ENCODE data around the gene FOXN3. TPM values are rescaled to one million over a fixed set of nuclear protein-coding genes. Genes with fewer than 3 reads are reported as not detected.
A peak's percentile ranks its signal among the peaks of the same experiment; 100 is the strongest.
"Not testable (repeated sequence)": the region's sequence is repeated elsewhere in the genome, so short reads cannot be mapped to it uniquely, and the experiment has no call there.

FOXN3 gene
- total and polyA plus RNA-seq, 8 donors = 8.8 to 58.0 (median 31.7) TPM

DNA sequence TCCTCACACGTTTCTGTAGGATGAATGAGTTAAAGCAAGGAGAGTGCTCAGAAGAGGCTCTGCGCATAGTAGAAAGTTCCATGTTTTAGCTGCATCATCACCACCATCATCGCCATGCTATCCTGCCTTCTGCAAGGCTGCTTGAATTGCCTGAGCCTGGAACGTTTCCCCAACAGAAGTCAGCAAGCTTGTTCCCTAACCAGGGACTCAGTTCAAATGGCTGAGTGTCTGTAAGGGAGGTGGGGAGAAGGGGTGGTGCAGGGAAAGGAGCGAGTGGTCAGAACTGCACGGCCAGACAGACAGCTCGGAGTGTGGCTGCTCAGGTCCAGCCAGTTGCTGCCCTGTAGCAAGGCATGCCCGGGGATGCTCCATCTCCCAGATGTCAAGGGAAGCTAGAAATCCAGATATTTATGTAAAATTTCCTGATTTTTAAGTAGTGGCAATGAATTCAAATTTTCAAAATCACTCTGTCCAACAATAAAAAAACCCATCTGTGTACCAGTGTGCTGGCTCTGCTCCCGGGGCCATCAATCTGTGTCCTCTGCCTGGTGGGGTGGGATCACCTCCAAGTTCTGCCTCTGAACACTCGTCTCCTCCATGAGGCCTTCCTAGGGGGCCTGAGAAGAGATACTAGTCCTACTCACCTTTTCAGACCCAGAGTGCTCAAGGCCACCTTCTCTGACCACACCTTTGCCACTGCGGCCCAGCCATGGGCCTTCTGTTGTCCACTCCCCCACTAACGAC, 162.7 kb downstream of the FOXN3 start:
- no peaks in the 10 kb centered on the region for H3K4me1 ChIP-seq
- H3K36me3 ChIP-seq = no peaks in the 10 kb centered on the region
- no peak overlapping the region for H3K4me3 ChIP-seq
- no peaks in the 10 kb centered on the region for H3K9me3 ChIP-seq
- WGBS, 2 donors = 91 to 95% methylated on average over 12 of the region's 12 CpGs
- H3K27ac ChIP-seq = no peak overlapping the region
- TF ChIP-seq CTCF (IDR thresholded peaks at IDR 0.05) = no peak
- intact Hi-C loops (cut with DNase I) = no loop called here
- ATAC-seq = no peak
- FAIRE-seq = no peak
- H3K27me3 ChIP-seq = no peaks in the 10 kb centered on the region
- DNase-seq = no peak

- intact Hi-C loops (cut with DNase I) = no loop called here
- no peak for FAIRE-seq
- Histone ChIP-seq H3K9me3 (no peaks in the 10 kb centered on the region), H3K36me3 (no peaks in the 10 kb centered on the region), H3K27ac (no peak overlapping the region), H3K27me3 (no peaks in the 10 kb centered on the region), H3K4me3 (no peak overlapping the region), H3K4me1 (no peaks in the 10 kb centered on the region)
- no peak for TF ChIP-seq CTCF (IDR thresholded peaks at IDR 0.05)
- ATAC-seq = peak in 3 of 4 donors; percentile 31 to 55 (median 42)
- WGBS, 2 donors = 85 to 90% methylated on average over 15 of the region's 15 CpGs
- DNase-seq = no peak
These were observed 164.0 kb downstream of the FOXN3 start for GRCh38 chr14:89252887-89253532.

DNA sequence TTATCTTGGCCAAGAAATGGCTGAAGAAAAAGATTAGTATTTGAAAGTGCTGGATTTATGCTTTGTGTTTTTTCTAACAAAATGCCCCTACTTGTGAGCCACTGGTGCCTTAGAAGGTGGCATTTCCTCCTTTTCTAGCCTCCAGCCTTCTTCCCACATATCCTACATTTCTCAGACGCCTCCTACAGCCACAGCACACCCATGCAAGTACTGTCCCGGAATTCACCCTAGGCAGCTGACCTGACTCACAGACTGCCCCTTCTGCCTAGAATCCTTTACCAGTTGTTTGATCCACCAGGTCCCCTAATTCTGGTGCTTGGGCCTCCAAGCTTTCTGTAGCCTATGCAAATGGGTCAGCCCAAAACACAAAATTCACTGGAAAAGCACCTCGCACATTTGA, 166.0 kb downstream of the FOXN3 start:
- FAIRE-seq = no peak
- DNase-seq = no peak
- Histone ChIP-seq H3K4me1 (no peaks in the 10 kb centered on the region), H3K36me3 (no peaks in the 10 kb centered on the region), H3K9me3 (no peaks in the 10 kb centered on the region), H3K27me3 (no peaks in the 10 kb centered on the region), H3K27ac (no peak overlapping the region), H3K4me3 (no peak overlapping the region)
- 96% methylated on average over 3 of the region's 3 CpGs for WGBS, 2 donors
- TF ChIP-seq CTCF (IDR thresholded peaks at IDR 0.05) = no peak
- no peak for ATAC-seq
- intact Hi-C loops (cut with DNase I) = no loop called here

- H3K27ac ChIP-seq; H3K9me3 ChIP-seq; H3K4me1 ChIP-seq; H3K4me3 ChIP-seq; intact Hi-C loops (cut with DNase I); H3K36me3 ChIP-seq; FAIRE-seq; DNase-seq; ATAC-seq; H3K27me3 ChIP-seq: not testable (repeated sequence)
- WGBS, 2 donors = 94 to 100% methylated on average over 4 of the region's 4 CpGs
These were observed 166.4 kb downstream of the FOXN3 start for GRCh38 chr14:89250655-89250975.

GRCh38 chr14:89249972-89250654, 166.9 kb downstream of the FOXN3 start:
- intact Hi-C loops (cut with DNase I) = no loop called here
- Histone ChIP-seq H3K4me3 (no peak overlapping the region), H3K9me3 (no peaks in the 10 kb centered on the region), H3K4me1 (no peaks in the 10 kb centered on the region), H3K27ac (no peak overlapping the region), H3K36me3 (no peaks in the 10 kb centered on the region), H3K27me3 (no peaks in the 10 kb centered on the region)
- FAIRE-seq (no peak), ATAC-seq (no peak), DNase-seq (no peak)
- 95 to 100% methylated on average over 1 of the region's 1 CpG for WGBS, 2 donors
- TF ChIP-seq CTCF (IDR thresholded peaks at IDR 0.05) = no peak

All from pancreas (tissue), 10 donors.